GM20431 (cell line): ENCODE data around the gene ANXA10.
"Not testable (repeated sequence)": the region's sequence is repeated elsewhere in the genome, so short reads cannot be mapped to it uniquely, and the experiment has no call there.

Source experiments
- in situ Hi-C: fragments of 300-500 bp; cut with MseI, MboI; formaldehyde crosslinking; loops from one replicate; pipeline ENCODE4 v1.15.0; 2020; ENCODE audit warnings: low sequenced_read_pairs; ENCODE audit not compliant: unreplicated experiment

The ANXA10 gene

DNA sequence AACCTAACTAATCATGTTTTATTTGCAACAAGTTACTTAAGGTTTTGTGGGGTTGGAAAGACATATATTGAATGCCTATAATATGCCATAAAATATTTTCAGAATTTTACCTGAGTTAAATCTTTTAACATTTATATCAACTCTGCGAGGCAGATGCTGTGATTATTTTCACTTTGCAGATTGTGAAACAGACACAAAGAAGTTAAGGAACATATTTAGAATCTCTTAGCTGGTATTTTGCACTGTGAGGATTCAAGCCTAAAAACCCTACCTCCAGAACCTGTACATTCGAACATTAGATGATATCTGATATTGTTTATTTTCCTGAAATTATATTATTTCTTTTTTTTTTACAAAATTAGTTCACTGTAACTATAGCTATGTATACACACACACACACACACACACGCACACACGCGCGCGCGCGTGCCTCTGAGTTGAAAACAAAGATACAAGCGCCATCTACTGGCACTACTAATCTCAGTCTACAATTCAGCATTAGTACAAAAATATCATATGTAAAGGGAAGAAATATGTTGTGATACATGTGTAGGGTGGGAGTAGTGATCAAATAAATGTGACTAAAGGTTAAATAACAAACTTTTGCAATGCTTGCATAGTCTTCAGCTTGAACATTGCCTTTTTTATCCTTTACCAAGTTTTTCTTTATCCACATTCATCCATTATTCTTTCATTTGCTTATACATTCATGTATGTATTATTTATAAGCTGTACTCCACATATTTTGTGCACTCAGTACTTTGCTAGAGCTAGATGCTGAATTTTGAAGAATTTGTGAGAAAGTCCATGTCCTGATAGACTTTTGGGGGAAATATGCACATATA, 61.5 kb downstream of the ANXA10 start:
- in situ Hi-C loops = no loop called here

DNA sequence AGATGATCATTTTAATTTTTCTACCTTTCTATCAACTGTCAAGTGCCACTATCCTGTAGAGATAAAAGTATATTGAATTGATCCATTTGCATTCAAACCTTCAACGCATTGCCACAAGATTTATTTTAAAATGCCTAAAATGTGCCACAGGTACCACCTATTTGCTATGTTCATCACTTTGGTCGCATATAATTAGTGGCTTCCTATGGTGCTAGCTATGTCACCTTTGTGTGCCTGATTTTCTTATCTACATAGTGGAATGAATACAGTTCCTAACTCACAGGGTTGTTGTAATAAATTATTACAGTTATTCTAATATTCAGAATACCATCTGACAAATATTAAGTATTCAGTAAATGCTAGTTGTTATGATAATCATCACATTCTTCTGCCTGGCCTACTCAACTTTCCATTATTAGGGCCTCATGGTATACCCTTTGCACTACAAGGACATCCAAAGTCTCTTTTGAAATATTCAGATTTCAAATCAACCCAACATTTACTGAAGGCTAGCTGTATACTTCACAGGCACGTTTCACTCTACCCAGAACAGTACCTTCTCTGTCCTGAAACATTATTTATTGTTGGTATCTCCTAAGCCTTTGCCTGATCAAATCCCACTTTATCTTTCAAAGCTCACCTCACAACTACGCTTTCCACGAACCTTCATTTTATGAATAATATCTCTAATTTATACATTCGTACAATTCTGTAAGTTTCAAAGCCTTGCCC, 62.4 kb downstream of the ANXA10 start:
- in situ Hi-C loops = no loop called here

DNA sequence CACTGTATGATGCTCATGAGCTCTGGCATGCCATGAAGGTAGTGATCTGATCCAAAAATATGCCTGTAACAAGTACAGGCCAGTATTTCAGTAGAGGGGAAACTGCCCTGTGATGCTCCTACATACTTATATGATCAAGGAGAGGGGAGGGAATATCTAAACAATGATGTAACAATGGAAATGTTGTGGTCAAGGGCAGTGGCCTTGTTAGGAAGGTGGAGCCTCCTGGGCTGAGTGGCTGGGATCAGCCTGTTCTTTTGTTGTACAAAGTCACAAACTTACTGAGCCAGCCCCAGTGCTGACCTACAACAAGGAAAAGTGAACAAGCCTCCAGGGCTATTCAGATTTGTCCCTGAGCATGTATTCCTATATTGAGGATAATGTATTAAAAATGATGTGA, 70.3 kb downstream of the ANXA10 start:
- in situ Hi-C loops = no loop called here

DNA sequence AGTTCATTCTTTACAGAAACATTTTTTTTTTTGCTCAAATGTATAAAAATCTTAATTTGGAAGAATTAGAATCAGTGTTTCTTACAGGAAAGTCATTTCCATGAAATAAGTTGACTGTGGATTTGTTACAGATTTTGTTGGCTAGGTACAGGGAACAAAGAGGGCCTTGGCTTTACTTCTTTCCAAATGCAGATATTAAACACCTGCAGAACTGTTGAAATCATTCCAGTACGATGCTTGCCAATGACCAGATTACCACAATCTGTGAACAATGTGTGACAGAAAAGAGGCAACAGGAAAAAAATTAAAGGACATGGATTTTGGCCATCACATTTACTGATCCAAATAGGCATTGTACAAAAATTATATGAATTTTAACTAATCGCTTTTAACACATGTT, 70.8 kb downstream of the ANXA10 start:
- in situ Hi-C loops = no loop called here

DNA sequence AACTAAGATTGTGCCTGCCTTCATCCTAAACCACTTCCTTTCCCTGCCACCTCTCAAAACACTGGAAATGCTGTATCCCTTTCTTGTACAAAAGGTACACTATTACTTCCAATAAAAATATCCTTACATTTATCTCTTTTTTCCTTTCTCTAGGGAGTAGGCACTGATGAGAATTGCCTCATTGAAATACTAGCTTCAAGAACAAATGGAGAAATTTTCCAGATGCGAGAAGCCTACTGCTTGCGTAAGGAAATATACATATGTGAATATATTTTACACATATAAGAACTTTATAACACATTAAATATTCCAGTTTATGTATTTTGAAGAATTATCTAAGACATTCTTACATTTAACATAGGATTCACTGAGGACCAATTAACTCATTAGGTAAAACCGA, 71.7 kb downstream of the ANXA10 start:
- in situ Hi-C loops = no loop called here

DNA sequence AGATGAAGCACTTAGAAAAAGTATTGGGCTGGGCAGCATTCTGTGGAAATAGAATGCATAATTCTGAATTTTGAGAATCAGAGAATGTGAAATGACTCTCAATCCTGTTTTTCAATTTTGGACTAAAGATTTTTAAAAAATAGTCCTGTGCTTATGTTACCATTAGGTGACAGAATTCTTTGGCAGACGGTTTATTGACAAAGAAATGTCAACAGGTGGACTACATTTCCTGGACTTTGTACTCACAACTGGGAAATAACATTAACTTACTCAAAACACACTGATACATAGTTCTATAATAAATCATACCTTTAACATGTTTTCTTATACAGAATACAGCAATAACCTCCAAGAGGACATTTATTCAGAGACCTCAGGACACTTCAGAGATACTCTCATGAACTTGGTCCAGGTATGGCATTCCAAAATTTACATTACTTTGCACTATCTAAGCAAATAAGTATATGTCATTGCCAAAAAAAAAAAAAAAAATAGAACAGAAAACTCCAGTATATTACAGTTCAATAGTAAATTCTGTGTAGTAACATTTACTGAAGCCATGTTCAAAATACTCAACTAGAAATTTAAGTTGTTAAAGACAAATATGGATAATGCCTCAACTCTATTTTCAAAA, 72.7 kb downstream of the ANXA10 start:
- in situ Hi-C loops = no loop called here

DNA sequence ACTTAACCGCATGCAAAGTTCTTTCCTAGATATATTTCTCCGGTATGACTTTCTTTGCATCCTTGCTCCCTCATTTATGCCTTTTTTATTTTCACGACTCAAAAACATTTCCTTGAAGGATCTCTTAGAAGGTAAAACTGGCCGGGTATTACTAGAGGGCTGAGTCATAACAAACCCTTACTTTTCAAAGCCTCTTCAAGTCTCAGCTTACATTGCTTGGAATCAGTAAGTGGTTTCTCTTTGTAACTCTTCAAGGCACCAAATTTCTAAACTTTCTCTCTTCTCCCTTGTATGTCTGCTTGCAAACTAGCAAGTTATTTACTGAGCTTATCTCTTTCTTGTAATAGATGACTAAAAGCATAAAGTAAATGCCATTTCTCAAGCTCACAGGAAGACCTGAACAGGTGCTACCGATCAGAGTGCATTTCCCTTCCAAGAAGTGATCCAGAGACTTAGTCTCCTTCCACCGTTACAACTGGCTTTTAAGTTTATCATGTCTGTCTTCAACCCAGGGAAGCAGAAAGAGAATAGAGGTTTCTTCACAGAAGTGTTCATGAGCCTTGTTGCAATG, 75.5 kb downstream of the ANXA10 start:
- in situ Hi-C loops = no loop called here

DNA sequence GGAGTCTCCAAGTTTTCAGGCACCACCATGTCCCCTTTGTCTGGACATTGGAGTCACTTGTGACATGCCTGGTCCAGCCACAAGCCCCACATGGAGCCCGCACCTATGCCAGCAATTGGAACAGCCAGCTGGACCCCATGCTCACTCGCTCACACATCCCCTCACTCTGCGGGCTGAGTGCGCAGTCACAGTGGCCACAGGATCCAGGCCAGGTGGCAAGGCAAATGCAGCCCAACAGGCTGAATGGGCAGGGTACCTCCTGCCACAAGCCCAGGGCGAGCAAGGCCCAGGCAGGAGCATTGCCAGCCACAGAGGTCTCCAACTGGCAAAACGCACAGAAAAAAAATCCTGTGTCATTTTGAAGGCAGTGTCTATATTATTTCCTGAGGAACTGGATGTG, 82.0 kb downstream of the ANXA10 start:
- in situ Hi-C loops = no loop called here

DNA sequence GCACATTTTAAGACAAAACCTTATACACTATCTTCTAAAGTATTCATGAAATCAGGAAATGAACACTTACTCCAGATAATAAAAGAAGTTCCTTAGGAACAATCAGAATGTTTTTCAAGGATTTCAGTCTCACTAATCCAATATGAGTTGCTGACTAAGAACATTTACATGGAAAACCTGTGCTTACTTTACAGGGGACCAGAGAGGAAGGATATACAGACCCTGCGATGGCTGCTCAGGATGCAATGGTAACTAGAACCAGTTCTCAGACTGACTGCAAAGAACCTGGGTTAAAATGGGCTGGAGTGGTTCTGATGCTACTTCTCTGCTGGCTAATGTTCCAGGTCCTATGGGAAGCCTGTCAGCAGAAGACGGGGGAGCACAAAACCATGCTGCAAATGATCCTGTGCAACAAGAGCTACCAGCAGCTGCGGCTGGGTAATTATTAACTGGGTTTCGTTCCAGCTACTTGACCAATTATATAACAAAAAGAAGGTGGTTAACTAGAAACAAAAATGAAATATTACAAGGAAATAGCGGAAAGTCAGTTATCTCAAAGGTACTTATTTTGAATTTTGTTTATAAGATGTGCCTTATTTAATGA, 85.3 kb downstream of the ANXA10 start:
- in situ Hi-C loops = no loop called here

DNA sequence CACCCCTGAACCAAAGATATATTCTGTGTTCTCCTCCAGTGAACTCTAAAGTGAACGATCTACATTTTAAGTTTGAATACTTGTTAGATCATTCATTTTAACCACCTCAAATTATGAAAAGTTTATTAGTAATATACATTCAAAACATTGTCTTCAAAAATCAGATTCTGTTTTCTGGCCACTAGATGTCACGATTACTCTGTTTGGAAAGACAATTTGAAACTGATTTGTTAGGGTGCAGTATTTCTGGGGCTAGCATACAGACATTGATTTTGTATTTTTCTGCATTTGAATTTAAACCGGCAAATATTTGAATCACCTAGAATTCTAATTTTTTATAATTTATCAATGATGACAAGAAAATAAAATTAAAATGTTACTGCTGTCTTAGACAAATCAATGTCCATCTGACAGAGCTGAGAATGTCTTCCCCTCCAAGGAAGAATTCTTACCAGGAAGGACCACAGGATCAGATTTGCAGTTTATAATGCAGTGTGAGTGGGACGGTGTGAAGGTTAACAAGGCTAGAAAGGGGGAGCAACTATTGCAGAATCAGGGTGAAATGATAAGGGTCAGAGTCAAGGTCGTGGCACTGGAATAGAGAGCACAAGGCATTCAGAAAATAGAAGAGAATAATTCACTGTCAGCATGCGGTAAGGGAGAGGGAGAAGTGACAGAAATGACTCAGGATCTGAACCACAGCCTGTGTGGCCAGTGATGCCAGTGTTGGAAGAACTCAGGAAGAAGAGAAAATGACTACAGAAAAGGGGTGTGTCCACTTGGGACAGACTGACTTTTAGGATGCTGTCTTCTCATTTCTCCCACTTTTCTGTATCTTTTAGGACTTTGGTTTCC, 91.6 kb downstream of the ANXA10 start:
- in situ Hi-C loops = loop anchor here (10.0 kb wide), 1 partner anchor 741 kb away; no protein-coding TSS in a partner anchor

DNA sequence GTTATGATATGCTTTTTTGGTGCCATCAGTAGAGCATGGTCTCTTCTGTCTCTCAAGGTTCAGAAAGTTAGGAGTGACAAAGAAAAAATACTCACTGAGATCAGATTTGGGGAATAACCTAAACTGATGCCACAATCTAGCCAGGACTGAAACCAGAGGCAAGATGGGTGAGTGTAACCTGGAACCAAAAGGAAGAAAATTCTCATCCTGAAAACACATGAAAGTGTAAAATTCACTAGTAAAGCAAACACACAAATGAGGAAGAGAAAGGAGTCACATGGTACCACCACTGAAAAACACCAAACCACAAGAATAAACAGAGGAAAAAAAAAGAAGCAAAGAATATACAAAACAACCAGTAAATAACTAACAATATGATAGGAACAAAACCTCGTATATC, 96.4 kb downstream of the ANXA10 start:
- in situ Hi-C loops = loop anchor here (10.0 kb wide), 1 partner anchor 736 kb away; no protein-coding TSS in a partner anchor

DNA sequence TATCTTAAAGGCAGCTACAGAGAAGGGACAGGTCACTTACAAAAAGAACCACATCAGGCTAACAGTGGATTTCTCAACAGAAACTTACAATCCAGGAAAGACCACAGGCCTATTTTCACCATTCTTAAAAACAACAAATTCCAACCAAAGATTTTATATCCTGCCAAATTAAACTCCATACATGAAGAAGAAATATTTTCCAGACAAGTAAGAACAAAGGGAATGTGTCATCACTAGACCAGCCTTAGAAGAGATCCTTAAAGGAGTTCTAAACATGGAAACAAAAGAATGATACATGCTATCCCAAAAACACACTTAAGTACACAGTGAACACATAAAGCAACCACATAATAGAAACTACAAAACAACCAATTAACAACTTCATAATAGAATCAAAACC, 105.6 kb downstream of the ANXA10 start:
- in situ Hi-C loops = no loop called here

DNA sequence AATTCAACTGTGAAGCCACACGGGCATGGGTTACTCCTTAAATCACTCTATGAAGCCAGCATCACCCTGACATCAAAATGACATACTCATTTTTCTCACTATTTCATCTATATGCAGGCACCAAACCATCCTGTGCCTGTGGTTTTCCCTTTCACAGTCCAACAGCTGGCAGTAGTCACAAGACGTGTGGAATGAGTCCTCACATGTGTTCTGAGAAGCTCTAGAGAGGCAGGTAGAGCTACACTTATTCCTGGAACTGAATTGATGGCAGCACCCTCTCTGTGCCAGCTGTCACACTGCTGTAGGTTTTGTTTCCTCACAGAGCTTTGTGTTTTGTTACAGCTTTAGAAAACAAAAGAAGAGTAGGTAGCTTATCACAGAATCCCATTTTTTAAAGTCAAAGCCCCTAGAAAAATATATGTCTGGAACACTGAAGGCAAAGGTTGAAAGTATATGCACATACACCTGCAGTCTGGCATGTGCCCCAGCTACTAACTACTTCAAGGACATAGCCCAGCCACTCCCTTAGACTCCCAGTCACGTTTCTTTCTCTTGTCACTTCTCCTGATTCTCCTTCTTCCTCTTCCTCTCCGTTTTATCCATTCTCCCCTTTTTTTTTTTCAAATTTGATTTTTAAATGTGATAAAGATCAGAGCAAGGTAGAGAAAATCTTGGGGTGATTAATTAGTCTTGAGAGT, 107.1 kb downstream of the ANXA10 start:
- in situ Hi-C loops = no loop called here

DNA sequence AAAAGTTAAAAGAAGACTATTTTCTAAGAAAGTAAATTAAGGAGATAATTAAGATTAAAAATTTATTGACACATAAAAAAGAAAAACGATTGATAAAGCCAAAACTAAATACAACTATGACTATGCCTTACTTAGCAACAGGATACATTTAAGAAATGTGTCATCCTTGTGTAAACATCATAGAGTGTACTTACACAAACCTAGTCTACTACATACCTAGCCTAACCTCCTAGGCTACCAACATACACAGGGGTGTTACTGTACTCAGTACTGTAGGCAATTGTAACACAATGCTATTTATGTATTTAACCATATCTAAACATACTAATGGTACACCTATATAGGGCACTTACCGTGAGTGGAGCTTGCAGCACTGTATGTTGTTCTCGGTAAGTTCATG, 108.3 kb downstream of the ANXA10 start:
- in situ Hi-C loops = no loop called here

DNA sequence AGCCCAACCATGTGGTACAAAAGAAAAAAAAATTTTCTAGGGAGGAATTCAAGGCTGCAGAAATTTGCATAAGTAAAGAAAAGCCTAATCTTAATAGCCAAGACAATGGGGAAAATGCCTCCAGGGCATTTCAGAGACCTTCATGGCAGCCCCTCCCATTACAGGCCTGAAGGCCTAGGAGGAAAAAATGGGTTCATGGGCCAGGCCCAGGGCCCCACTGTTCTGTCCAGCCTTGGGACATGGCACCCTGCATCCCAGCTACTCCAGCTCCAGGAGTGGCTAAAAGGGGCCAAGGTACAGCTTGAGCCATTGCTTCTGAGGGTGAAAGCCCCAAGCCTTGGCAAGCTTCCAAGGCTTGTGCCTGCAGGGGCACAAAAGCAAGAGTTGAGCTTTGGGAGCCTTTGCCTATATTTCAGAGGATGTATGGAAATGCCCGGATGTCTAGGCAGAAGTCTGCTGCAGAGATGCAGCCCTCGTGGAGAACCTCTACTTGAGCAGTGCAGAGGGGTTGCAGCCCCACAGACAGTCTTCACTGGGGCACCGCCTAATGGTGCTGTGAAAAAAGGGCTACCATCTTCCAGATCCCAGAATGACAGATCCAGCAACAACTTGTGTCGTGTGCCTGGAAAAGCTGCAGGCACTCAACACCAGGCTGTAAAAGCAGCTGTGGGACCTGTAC, 111.0 kb downstream of the ANXA10 start:
- in situ Hi-C loops = no loop called here

DNA sequence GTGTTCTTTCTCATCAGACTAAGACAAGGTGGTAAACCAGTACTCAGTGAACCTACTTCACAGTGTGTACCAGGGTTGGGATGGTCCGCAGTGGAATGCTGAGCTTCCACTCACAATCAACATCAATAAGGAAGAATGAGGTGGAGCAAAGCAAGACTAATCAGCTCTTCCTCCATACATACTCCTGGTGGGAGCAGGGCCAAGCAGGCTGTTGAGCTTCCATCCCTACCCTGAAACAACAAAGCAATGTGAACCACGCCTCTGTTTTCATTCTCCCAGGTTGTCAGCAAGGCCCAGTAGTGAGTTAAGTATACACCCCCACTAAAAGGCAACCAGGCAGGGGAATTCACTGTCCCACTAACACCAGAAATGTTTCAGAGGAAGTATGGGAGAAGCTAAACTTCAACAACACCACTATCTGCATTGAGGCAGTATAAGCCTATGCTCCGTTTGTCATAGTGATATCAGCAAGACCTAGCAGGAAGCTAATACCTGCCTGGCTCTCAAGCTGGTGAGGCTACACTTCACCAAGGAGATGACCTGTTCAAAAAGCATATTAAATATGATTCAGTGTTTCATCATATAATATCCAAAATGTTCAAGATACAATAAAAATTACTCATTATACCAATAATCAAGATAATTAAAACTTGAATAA, 116.7 kb downstream of the ANXA10 start:
- in situ Hi-C loops = no loop called here

DNA sequence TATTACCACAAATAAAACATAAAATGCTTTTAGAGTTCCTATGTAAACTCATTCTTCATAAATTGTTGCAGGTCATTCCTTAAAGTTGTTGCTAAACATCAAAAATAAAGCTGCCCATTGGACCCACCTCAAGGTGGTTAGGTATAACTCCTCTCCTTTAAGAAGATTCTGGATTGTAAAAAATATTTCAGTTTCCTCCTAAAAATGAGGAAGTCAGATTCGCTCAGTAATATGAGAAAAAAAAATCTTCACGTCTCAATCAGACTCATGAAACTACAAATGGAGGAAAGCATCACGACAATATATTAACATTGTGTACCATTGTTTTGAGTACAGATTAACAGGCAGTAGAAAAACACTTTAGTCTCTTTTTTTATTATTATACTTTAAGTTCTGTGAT, 120.3 kb downstream of the ANXA10 start:
- in situ Hi-C loops = no loop called here

DNA sequence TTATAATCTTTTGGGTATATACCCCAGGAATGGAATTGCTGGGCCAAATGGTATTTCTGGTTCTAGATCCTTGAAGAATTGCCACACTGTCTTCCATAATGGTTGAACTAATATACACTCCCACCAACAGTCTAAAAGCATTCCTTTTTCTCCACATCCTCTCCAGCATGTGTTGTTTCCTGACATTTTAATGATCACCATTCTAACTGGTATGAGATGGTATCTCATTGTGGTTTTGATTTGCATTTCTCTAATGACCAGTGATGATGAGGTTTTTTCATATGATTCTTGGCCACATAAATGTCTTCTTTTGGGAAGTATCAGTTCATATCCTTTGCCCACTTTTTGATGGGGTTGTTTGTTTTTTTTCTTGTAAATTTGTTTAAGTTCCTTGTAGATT, 121.2 kb downstream of the ANXA10 start:
- in situ Hi-C loops = not testable (repeated sequence)
